Panc1 (cell line): ENCODE data around the gene NLRP10. TPM values are rescaled to one million over a fixed set of nuclear protein-coding genes. Genes with fewer than 3 reads are reported as not detected.
A peak's percentile ranks its signal among the peaks of the same experiment; 100 is the strongest.

Experiments used
- ATAC-seq: fragments of 200-7000 bp; cut with Tn5 transposase; 2 replicates; pipeline ENCODE4 v1.9.1; 2020; ENCODE audit warnings: mild to moderate bottlenecking, moderate library complexity
- BruUV-seq: library from RNA; stranded (reverse); fragments of 400-500 nt; replicated peaks from 2 replicates; lab custom pipeline; 2021; lab: Mats Ljungman, UMichigan
- CTCF ChIA-PET: fragments of 300-600 bp; sonication (Branson Sonifier 250); formaldehyde crosslinking; loops from one replicate; lab custom pipeline; 2022; ENCODE audit warnings: antibody characterized with exemption; lab: Charles Lee
- POLR2A ChIA-PET: fragments of 300-600 bp; sonication (Branson Sonifier 250); formaldehyde crosslinking; loops from one replicate; lab custom pipeline; 2022; ENCODE audit warnings: antibody characterized with exemption; lab: Charles Lee
- DNase-seq: peaks from one replicate; pipeline ENCODE4 v3.0.0-alpha.2; 2010; ENCODE audit warnings: low read depth, low spot score
- H3K27ac ChIP-seq: 2 replicates; pipeline ENCODE4 v1.5.1; 2011; ENCODE audit warnings: mild to moderate bottlenecking, low read length, inconsistent platforms
- H3K27me3 ChIP-seq: fragments of 200-500 bp; sonication (Bioruptor generic); 2 replicates; pipeline ENCODE4 v1.6.0; 2014; ENCODE audit warnings: low read length, inconsistent platforms; ENCODE audit not compliant: control insufficient read depth, insufficient read depth
- H3K36me3 ChIP-seq: fragments of 200-500 bp; sonication (Bioruptor generic); 2 replicates; pipeline ENCODE4 v1.5.1; 2014; ENCODE audit warnings: inconsistent platforms, mild to moderate bottlenecking, low read length, moderate library complexity; ENCODE audit not compliant: control insufficient read depth, insufficient read depth
- H3K4me1 ChIP-seq: 2 replicates; pipeline ENCODE4 v1.5.1; 2011; ENCODE audit warnings: inconsistent platforms, mild to moderate bottlenecking, low read length, moderate library complexity; ENCODE audit not compliant: control insufficient read depth, insufficient read depth
- H3K4me3 ChIP-seq, 2 experiments: 2 replicates each; pipeline ENCODE4 v1.5.1; 2011 to 2012; ENCODE audit warnings: low read depth in 2 of 2, low read length in 2 of 2, mild to moderate bottlenecking in 2 of 2, inconsistent platforms in 1 of 2, moderate library complexity in 1 of 2
- H3K9me3 ChIP-seq: fragments of 200-500 bp; sonication (Bioruptor generic); 2 replicates; pipeline ENCODE4 v1.5.1; 2014; ENCODE audit warnings: low read depth, mild to moderate bottlenecking, inconsistent platforms, low read length, moderate library complexity; ENCODE audit not compliant: control insufficient read depth, insufficient read depth
- CTCF ChIP-seq: fragments of 450-650 bp; IDR thresholded peaks from 2 replicates; pipeline ENCODE4 v1.5.1; 2017; ENCODE audit warnings: mild to moderate bottlenecking
- POLR2AphosphoS5 ChIP-seq: IDR thresholded peaks from 2 replicates; pipeline ENCODE4 v1.6.1; 2012; ENCODE audit warnings: mild to moderate bottlenecking, low read depth, low read length, moderate library complexity
- REST ChIP-seq, 2 experiments: IDR thresholded peaks; 2 replicates each; pipeline ENCODE4 v1.6.1; 2011 to 2012; ENCODE audit warnings: low read depth in 2 of 2, control low read depth in 1 of 2, low read length in 1 of 2, mild to moderate bottlenecking in 1 of 2, moderate library complexity in 1 of 2; ENCODE audit not compliant: insufficient read depth in 1 of 2
- SIN3A ChIP-seq: IDR thresholded peaks from 2 replicates; pipeline ENCODE4 v1.6.1; 2012; ENCODE audit warnings: low read depth, mild to moderate bottlenecking, low read length, moderate library complexity, borderline replicate concordance; ENCODE audit not compliant: insufficient read depth
- TCF7L2 ChIP-seq: IDR thresholded peaks from 2 replicates; pipeline ENCODE4 v1.6.1; 2011; ENCODE audit warnings: mild to moderate bottlenecking, low read depth, low read length, inconsistent platforms
- in situ Hi-C: cut with HindIII; loops from 2 replicates; pipeline ENCODE4 v1.10.0; 2016; ENCODE audit warnings: low sequenced_read_pairs, low pct_unique_long_range_greater_than_20kb
- intact Hi-C: fragments of 100-400 bp; cut with micrococcal nuclease; formaldehyde crosslinking; loops from one replicate; pipeline ENCODE4 v1.10.0; 2022; ENCODE audit not compliant: unreplicated experiment
- total RNA-seq: library from RNA; stranded (reverse); gene quantifications from one replicate; pipeline ENCODE4 v1.2.1, GENCODE V29; 2021; ENCODE audit not compliant: unreplicated experiment

NLRP10 gene
- total RNA-seq, 1 experiment from 2014 or later: not detected

- no peak for ATAC-seq
- in situ Hi-C loops: no loop called here
- TF ChIP-seq TCF7L2: no peak
- no peak for TF ChIP-seq POLR2AphosphoS5
- no peak for TF ChIP-seq CTCF
- TF ChIP-seq SIN3A: no peak
- no peak for TF ChIP-seq REST (IDR thresholded peaks at IDR 0.05; ENCODE audit: insufficient read depth in 1 of 2, low read depth in 2 of 2, low read length in 1 of 2)
- Histone ChIP-seq H3K9me3 (no peaks in the 10 kb centered on the region), H3K27ac (no peak overlapping the region), H3K27me3 (no peaks in the 10 kb centered on the region), H3K4me3 (no peak overlapping the region), H3K4me1 (no peaks in the 10 kb centered on the region), H3K36me3 (no peaks in the 10 kb centered on the region; the same call in 1 of the 2 replicates)
- ChIA-PET POLR2A (no interaction called here), CTCF (interaction anchor here (0.8 to 1.0 kb wide), 2 partner anchors 96 to 97 kb away, joined by 3 read pairs; no protein-coding TSS in a partner anchor)
- no peak for DNase-seq
- intact Hi-C loops: loop anchor here (10.0 kb wide), 2 partner anchors 261 to 561 kb away; partner anchors contain the start of gene LMO1
- no TSS peak for BruUV-seq
Observed at GRCh38 chr11:8004008-8004407, 38.8 kb upstream of the NLRP10 start.

- no peak overlapping the region for H3K4me3 ChIP-seq
- CTCF ChIA-PET: interaction anchor here (1.0 to 1.7 kb wide), 2 partner anchors 96 to 97 kb away, joined by 3 to 5 read pairs; no protein-coding TSS in a partner anchor
- H3K9me3 ChIP-seq: no peaks in the 10 kb centered on the region
- intact Hi-C loops (loop anchor here (10.0 kb wide), 2 partner anchors 262 to 562 kb away; partner anchors contain the start of gene LMO1), in situ Hi-C loops (no loop called here)
- H3K4me1 ChIP-seq: no peaks in the 10 kb centered on the region
- ATAC-seq: peak; percentile 13
- TF ChIP-seq POLR2AphosphoS5 (no peak), CTCF (no peak), SIN3A (no peak), REST (IDR thresholded peaks at IDR 0.05; ENCODE audit: insufficient read depth in 1 of 2, low read depth in 2 of 2, low read length in 1 of 2) (no peak), TCF7L2 (no peak)
- H3K36me3 ChIP-seq: peaks cover 5% of the 10 kb centered on the region; the same call in 1 of the 2 replicates
- no peak overlapping the region for H3K27ac ChIP-seq
- BruUV-seq: no TSS peak
- POLR2A ChIA-PET: no interaction called here
- no peaks in the 10 kb centered on the region for H3K27me3 ChIP-seq
- no peak for DNase-seq
Observed at GRCh38 chr11:8003187-8003586, 37.9 kb upstream of the NLRP10 start.
